IMR-90 (cell line): Measurements from ENCODE around the gene CYP46A1. TPM values are rescaled to one million over a fixed set of nuclear protein-coding genes. Genes with fewer than 3 reads are reported as not detected.
A peak's percentile ranks its signal among the peaks of the same experiment; 100 is the strongest.

Source experiments
- ATAC-seq: fragments of 200-7000 bp; cut with Tn5 transposase; 2 replicates; pipeline ENCODE4 v1.9.1; 2020; ENCODE audit warnings: low read depth, mild to moderate bottlenecking, moderate library complexity
- BruUV-seq: library from RNA; stranded (reverse); fragments of 400-500 nt; replicated peaks from 2 replicates; lab custom pipeline; 2021; lab: Mats Ljungman, UMichigan
- CTCF ChIA-PET: fragments of 300-600 bp; formaldehyde crosslinking; extraction: SDS; loops from one replicate; lab custom pipeline; 2021; ENCODE audit warnings: antibody characterized with exemption; lab: Yijun Ruan, JAX
- POLR2A ChIA-PET: fragments of 300-600 bp; sonication (Branson Sonifier 250); formaldehyde crosslinking; loops from one replicate; lab custom pipeline; 2022; ENCODE audit warnings: antibody characterized with exemption; ENCODE audit not compliant: unreplicated experiment; lab: Charles Lee
- DNase-seq: peaks from one replicate; pipeline ENCODE4 v3.0.0; 2013
- H2AFZ ChIP-seq: replicated peaks from 2 replicates; pipeline ENCODE3; 2013; ENCODE audit warnings: low read length, mild to moderate bottlenecking; ENCODE audit not compliant: poor library complexity
- H2AK5ac ChIP-seq: 2 replicates; pipeline ENCODE4 v1.6.1; 2013; ENCODE audit warnings: low read depth, low read length, inconsistent platforms
- H2AK9ac ChIP-seq: replicated peaks from 2 replicates; pipeline ENCODE3; 2013; ENCODE audit warnings: mild to moderate bottlenecking, low read depth, low read length, moderate library complexity; ENCODE audit not compliant: poor library complexity
- H2BK120ac ChIP-seq: 2 replicates; pipeline ENCODE4 v1.6.1; 2013; ENCODE audit warnings: low read depth, low read length, inconsistent platforms
- H2BK15ac ChIP-seq: 3 replicates; pipeline ENCODE4 v1.6.1; 2013; ENCODE audit warnings: low read depth, low read length, inconsistent platforms
- H2BK20ac ChIP-seq: 2 replicates; pipeline ENCODE4 v1.6.1; 2013; ENCODE audit warnings: low read depth, mild to moderate bottlenecking, inconsistent platforms, low read length, moderate library complexity
- H2BK5ac ChIP-seq: 2 replicates; pipeline ENCODE4 v1.6.1; 2013; ENCODE audit warnings: mild to moderate bottlenecking, low read depth, low read length, inconsistent platforms; ENCODE audit not compliant: poor library complexity, severe bottlenecking
- H3K14ac ChIP-seq: replicated peaks from 2 replicates; pipeline ENCODE4 v1.6.1; 2013; ENCODE audit warnings: low read depth, low read length, inconsistent platforms
- H3K18ac ChIP-seq: 2 replicates; pipeline ENCODE4 v1.6.1; 2013; ENCODE audit warnings: low read depth, low read length, control low read depth
- H3K23ac ChIP-seq: 2 replicates; pipeline ENCODE4 v1.6.1; 2013; ENCODE audit warnings: low read depth, low read length, inconsistent platforms
- H3K27ac ChIP-seq: 2 replicates; pipeline ENCODE4 v1.5.1; 2013; ENCODE audit warnings: mild to moderate bottlenecking, control low read depth, low read length; ENCODE audit not compliant: insufficient read depth
- H3K27me3 ChIP-seq: 2 replicates; pipeline ENCODE4 v1.6.1; 2013; ENCODE audit warnings: low read length; ENCODE audit not compliant: control insufficient read depth, insufficient read depth
- H3K36me3 ChIP-seq: 2 replicates; pipeline ENCODE4 v1.6.1; 2013; ENCODE audit warnings: low read length, mixed read lengths; ENCODE audit not compliant: control insufficient read depth, insufficient read depth
- H3K4ac ChIP-seq: 2 replicates; pipeline ENCODE4 v1.6.1; 2013; ENCODE audit warnings: low read depth, low read length, inconsistent platforms
- H3K4me1 ChIP-seq: 2 replicates; pipeline ENCODE4 v1.6.1; 2013; ENCODE audit warnings: low read length, mixed read lengths; ENCODE audit not compliant: control insufficient read depth, insufficient read depth
- H3K4me2 ChIP-seq: 2 replicates; pipeline ENCODE4 v1.6.1; 2013; ENCODE audit warnings: low read depth, mild to moderate bottlenecking, control low read depth, low read length, moderate library complexity
- H3K4me3 ChIP-seq: 2 replicates; pipeline ENCODE4 v1.5.1; 2013; ENCODE audit warnings: low read depth, mild to moderate bottlenecking, control low read depth, low read length, moderate library complexity; ENCODE audit not compliant: insufficient read depth
- H3K56ac ChIP-seq: 2 replicates; pipeline ENCODE4 v1.6.1; 2013; ENCODE audit warnings: low read length, inconsistent platforms; ENCODE audit not compliant: insufficient read depth; ENCODE audit errors: extremely low read depth
- H3K79me1 ChIP-seq, 2 experiments: 2 replicates each; pipeline ENCODE4 v1.6.1; 2013; ENCODE audit warnings: low read length in 2 of 2, inconsistent platforms in 1 of 2, low read depth in 1 of 2
- H3K9ac ChIP-seq: 2 replicates; pipeline ENCODE4 v1.6.1; 2013; ENCODE audit warnings: low read depth, low read length, control low read depth
- H3K9me1 ChIP-seq: 2 replicates; pipeline ENCODE4 v1.6.1; 2013; ENCODE audit warnings: low read length, inconsistent platforms; ENCODE audit not compliant: insufficient read depth
- H3K9me3 ChIP-seq: 2 replicates; pipeline ENCODE4 v1.6.1; 2013; ENCODE audit warnings: low read length; ENCODE audit not compliant: control insufficient read depth, insufficient read depth
- H4K20me1 ChIP-seq: 2 replicates; pipeline ENCODE4 v1.6.1; 2013; ENCODE audit warnings: low read length, inconsistent platforms; ENCODE audit not compliant: insufficient read depth
- H4K5ac ChIP-seq: 2 replicates; pipeline ENCODE4 v1.6.1; 2013; ENCODE audit warnings: mild to moderate bottlenecking, low read depth, low read length, control low read depth
- H4K8ac ChIP-seq, 2 experiments: 2 replicates each; pipeline ENCODE4 v1.6.1; 2013; ENCODE audit warnings: low read depth in 2 of 2, low read length in 2 of 2, control low read depth in 1 of 2, inconsistent platforms in 1 of 2
- H4K91ac ChIP-seq: 2 replicates; pipeline ENCODE4 v1.6.1; 2013; ENCODE audit warnings: low read depth, low read length, inconsistent platforms; ENCODE audit not compliant: insufficient read depth
- BHLHE40 ChIP-seq: fragments of 150-350 bp; IDR thresholded peaks from 2 replicates; pipeline ENCODE4 v1.6.1; 2016; ENCODE audit warnings: mild to moderate bottlenecking, low read depth, low read length
- CEBPB ChIP-seq: IDR thresholded peaks from 2 replicates; pipeline ENCODE4 v1.6.1; 2012; ENCODE audit warnings: low read depth, low read length, improper control_type of control experiment
- CHD1 ChIP-seq: IDR thresholded peaks from 2 replicates; pipeline ENCODE4 v1.6.1; 2012; ENCODE audit warnings: low read depth, low read length, improper control_type of control experiment
- ELK1 ChIP-seq: fragments of 150-350 bp; IDR thresholded peaks from 2 replicates; pipeline ENCODE4 v1.6.1; 2016; ENCODE audit warnings: low read depth, mild to moderate bottlenecking, low read length, moderate library complexity, borderline replicate concordance
- FOS ChIP-seq: fragments of 150-350 bp; IDR thresholded peaks from 2 replicates; pipeline ENCODE4 v1.6.1; 2016; ENCODE audit warnings: low read depth, low read length
- MAFK ChIP-seq: IDR thresholded peaks from 2 replicates; pipeline ENCODE4 v1.6.1; 2012; ENCODE audit warnings: low read depth, low read length, improper control_type of control experiment
- MAZ ChIP-seq: IDR thresholded peaks from 2 replicates; pipeline ENCODE4 v1.6.1; 2012; ENCODE audit warnings: low read depth, mild to moderate bottlenecking, low read length, improper control_type of control experiment, moderate library complexity, borderline replicate concordance
- MXI1 ChIP-seq: IDR thresholded peaks from 2 replicates; pipeline ENCODE4 v1.6.1; 2012; ENCODE audit warnings: low read depth, mild to moderate bottlenecking, low read length, moderate library complexity, borderline replicate concordance
- NFE2L2 ChIP-seq: fragments of 150-350 bp; IDR thresholded peaks from 2 replicates; pipeline ENCODE4 v1.6.1; 2016; ENCODE audit warnings: low read depth, mild to moderate bottlenecking, low read length
- POLR2A ChIP-seq: IDR thresholded peaks from 2 replicates; pipeline ENCODE4 v1.6.1; 2012; ENCODE audit warnings: mild to moderate bottlenecking, low read depth, low read length
- RAD21 ChIP-seq: IDR thresholded peaks from 2 replicates; pipeline ENCODE4 v1.6.1; 2012; ENCODE audit warnings: low read length, improper control_type of control experiment
- RCOR1 ChIP-seq: IDR thresholded peaks from 2 replicates; pipeline ENCODE4 v1.6.1; 2012; ENCODE audit warnings: mild to moderate bottlenecking, low read length, improper control_type of control experiment; ENCODE audit not compliant: insufficient replicate concordance
- RFX5 ChIP-seq: IDR thresholded peaks from 2 replicates; pipeline ENCODE4 v1.8.0; 2012; ENCODE audit warnings: low read depth, mild to moderate bottlenecking, low read length, moderate library complexity
- SMC3 ChIP-seq: fragments of 150-350 bp; IDR thresholded peaks from 2 replicates; pipeline ENCODE4 v1.6.1; 2016; ENCODE audit warnings: low read depth, mild to moderate bottlenecking, antibody characterized with exemption, low read length, moderate library complexity
- WGBS, 2 experiments: methylation state at CpG; one replicate each; pipeline versions ENCODE4 v1.1.5 to v1.1.7; 2013; ENCODE audit warnings: missing lambda C conversion rate in 2 of 2; ENCODE audit not compliant: insufficient read length in 1 of 2; ENCODE audit errors: extremely low coverage in 2 of 2; 5-methylcytosine and 5-hydroxymethylcytosine counted together
- dilution Hi-C: fragments of 300-500 bp; cut with HindIII; formaldehyde crosslinking; loops from one replicate; pipeline ENCODE4 v1.14.3; 2018; ENCODE audit warnings: low sequenced_read_pairs; ENCODE audit not compliant: unreplicated experiment
- in situ Hi-C: fragments of 300-500 bp; cut with MboI; formaldehyde crosslinking; loops from 3 replicates; pipeline ENCODE4 v1.14.3; 2019; ENCODE audit warnings: low sequenced_read_pairs, inconsistent platforms, mixed read lengths
- intact Hi-C: fragments of 100-400 bp; cut with micrococcal nuclease; formaldehyde crosslinking; loops from 2 replicates; pipeline ENCODE4 v1.10.0; 2022
- polyA plus RNA-seq, 3 experiments: library from polyadenylated mRNA; depleted of rRNA; stranded (reverse); fragments of >200 nt; gene quantifications; 2 replicates each; pipeline ENCODE4 v1.2.3, GENCODE V29; 2012; ENCODE audit warnings: low replicate concordance in 1 of 3
- total RNA-seq: library from RNA; depleted of rRNA; stranded (reverse); fragments of >200 nt; gene quantifications from 2 replicates; pipeline ENCODE4 v1.2.3, GENCODE V29; 2012
- TF ChIP-seq, protein P1 (sequence below): conservative IDR thresholded peaks from 2 replicates; pipeline ENCODE4 v1.5.1; 2012; ENCODE audit warnings: mild to moderate bottlenecking, low read depth, low read length, improper control_type of control experiment
- TF ChIP-seq, protein P2 (sequence below): fragments of 150-350 bp; IDR thresholded peaks from 2 replicates; pipeline ENCODE4 v1.6.1; 2017; ENCODE audit warnings: mild to moderate bottlenecking, antibody characterized with exemption, low read length, low read depth

Gene CYP46A1
- total and polyA plus RNA-seq, 2 of the 4 experiments (the other 2 are of a cell fraction): 0.18 to 0.31 TPM

- H2AK9ac ChIP-seq: no peak overlapping the region
- DNase-seq: no peak
- peak overlapping the region; percentile 90 for H2AK5ac ChIP-seq
- no peaks in the 10 kb centered on the region for H3K9me3 ChIP-seq
- no peak for ATAC-seq
- H3K18ac ChIP-seq: peak overlapping the region; percentile 43
- no peak overlapping the region for H2BK5ac ChIP-seq
- H3K36me3 ChIP-seq: no peaks in the 10 kb centered on the region
- H2BK20ac ChIP-seq: peak overlapping the region; percentile 97
- H3K4ac ChIP-seq: peak overlapping the region; percentile 100
- in situ Hi-C loops (no loop called here), dilution Hi-C loops (no loop called here), intact Hi-C loops (no loop called here)
- no peak overlapping the region for H2AFZ ChIP-seq
- no peak overlapping the region for H3K27ac ChIP-seq
- 0 out of 2 replicates have a peak overlapping the region, but pooled peaks have one; percentile 34 for H3K14ac ChIP-seq
- H4K8ac ChIP-seq: peak overlapping the region; percentile 91 to 92; a peak in 2 of 4 replicates
- no peak overlapping the region for H3K9ac ChIP-seq
- peaks cover 42% of the 10 kb centered on the region for H3K9me1 ChIP-seq
- peaks cover 0 to 28% of the 10 kb centered on the region in 2 experiments; a peak in 2 of 4 replicates for H3K79me1 ChIP-seq
- H4K20me1 ChIP-seq: peaks cover 4% of the 10 kb centered on the region; the same call in 1 of the 2 replicates
- H3K56ac ChIP-seq: no peak overlapping the region
- H2BK15ac ChIP-seq: peak overlapping the region; percentile 99; the same call in 2 of the 3 replicates
- H3K4me1 ChIP-seq: peaks cover 69% of the 10 kb centered on the region
- no peak overlapping the region for H3K23ac ChIP-seq
- TF ChIP-seq FOS (no peak), MAFK (no peak), CHD1 (no peak), SMC3 (no peak), MXI1 (no peak), MAZ (no peak), RAD21 (no peak), POLR2A (no peak), RFX5 (no peak), CEBPB (no peak), RCOR1 (no peak), BHLHE40 (no peak), ELK1 (no peak), NFE2L2 (no peak)
- TF ChIP-seq, protein P1, sequence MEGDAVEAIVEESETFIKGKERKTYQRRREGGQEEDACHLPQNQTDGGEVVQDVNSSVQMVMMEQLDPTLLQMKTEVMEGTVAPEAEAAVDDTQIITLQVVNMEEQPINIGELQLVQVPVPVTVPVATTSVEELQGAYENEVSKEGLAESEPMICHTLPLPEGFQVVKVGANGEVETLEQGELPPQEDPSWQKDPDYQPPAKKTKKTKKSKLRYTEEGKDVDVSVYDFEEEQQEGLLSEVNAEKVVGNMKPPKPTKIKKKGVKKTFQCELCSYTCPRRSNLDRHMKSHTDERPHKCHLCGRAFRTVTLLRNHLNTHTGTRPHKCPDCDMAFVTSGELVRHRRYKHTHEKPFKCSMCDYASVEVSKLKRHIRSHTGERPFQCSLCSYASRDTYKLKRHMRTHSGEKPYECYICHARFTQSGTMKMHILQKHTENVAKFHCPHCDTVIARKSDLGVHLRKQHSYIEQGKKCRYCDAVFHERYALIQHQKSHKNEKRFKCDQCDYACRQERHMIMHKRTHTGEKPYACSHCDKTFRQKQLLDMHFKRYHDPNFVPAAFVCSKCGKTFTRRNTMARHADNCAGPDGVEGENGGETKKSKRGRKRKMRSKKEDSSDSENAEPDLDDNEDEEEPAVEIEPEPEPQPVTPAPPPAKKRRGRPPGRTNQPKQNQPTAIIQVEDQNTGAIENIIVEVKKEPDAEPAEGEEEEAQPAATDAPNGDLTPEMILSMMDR: no peak
- TF ChIP-seq, protein P2, sequence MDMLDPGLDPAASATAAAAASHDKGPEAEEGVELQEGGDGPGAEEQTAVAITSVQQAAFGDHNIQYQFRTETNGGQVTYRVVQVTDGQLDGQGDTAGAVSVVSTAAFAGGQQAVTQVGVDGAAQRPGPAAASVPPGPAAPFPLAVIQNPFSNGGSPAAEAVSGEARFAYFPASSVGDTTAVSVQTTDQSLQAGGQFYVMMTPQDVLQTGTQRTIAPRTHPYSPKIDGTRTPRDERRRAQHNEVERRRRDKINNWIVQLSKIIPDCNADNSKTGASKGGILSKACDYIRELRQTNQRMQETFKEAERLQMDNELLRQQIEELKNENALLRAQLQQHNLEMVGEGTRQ: no peak
- WGBS, 2 experiments: 89% methylated on average over 2 of the region's 8 CpGs; no CpG with 5 or more reads in 1 of the 2 experiments
- ChIA-PET POLR2A (no interaction called here), CTCF (no interaction called here)
- H3K27me3 ChIP-seq: no peaks in the 10 kb centered on the region
- peak overlapping the region; percentile 48; the same call in 1 of the 2 replicates for H4K5ac ChIP-seq
- BruUV-seq: no TSS peak
- no peak overlapping the region for H3K4me3 ChIP-seq
- no peak overlapping the region for H3K4me2 ChIP-seq
- H4K91ac ChIP-seq: peak overlapping the region; percentile 99
- H2BK120ac ChIP-seq: peak overlapping the region; percentile 99
These were observed 70.9 kb downstream of the CYP46A1 start for GRCh38 chr14:99755068-99755405.
